Peyer's patch (tissue), 4 donors: Measurements from ENCODE around the gene SMAP2. TPM values are rescaled to one million over a fixed set of nuclear protein-coding genes. Genes with fewer than 3 reads are reported as not detected.

Experiments used
- DNase-seq, 3 donors: peaks; one replicate each; pipeline ENCODE4 v3.0.0-alpha.2; 2017 to 2019
- H3K27ac ChIP-seq, 4 donors: fragments of 200-600 bp; sonication (generic); one replicate each; pipeline ENCODE4 v1.5.1; 2016 to 2019
- H3K27me3 ChIP-seq, 2 donors: fragments of 200-600 bp; sonication (generic); one replicate each; pipeline ENCODE4 v1.5.1; 2019
- H3K36me3 ChIP-seq, 3 donors: fragments of 200-600 bp; sonication (generic); one replicate each; pipeline ENCODE4 v1.5.1; 2016 to 2019
- H3K4me1 ChIP-seq, 4 donors: fragments of 200-600 bp; sonication (generic); one replicate each; pipeline ENCODE4 v1.5.1; 2016 to 2019
- H3K4me3 ChIP-seq, 4 donors: fragments of 200-600 bp; sonication (generic); 1 replicate in 3 of 4; 2 replicates in 1 of 4; pipeline ENCODE4 v1.5.1; 2016 to 2019; ENCODE audit warnings: mild to moderate bottlenecking in 1 of 4
- H3K9me3 ChIP-seq, 4 donors: fragments of 200-600 bp; sonication (generic); one replicate each; pipeline ENCODE4 v1.5.1; 2016 to 2019; ENCODE audit warnings: mild to moderate bottlenecking in 1 of 4
- CTCF ChIP-seq, 6 experiments: fragments of 450-650 bp in 4 of 6; fragments of 200-600 bp in 2 of 6; sonication (generic) in 1 of 6; IDR thresholded peaks; one replicate each; pipeline ENCODE4 v1.5.1; 2017 to 2019; ENCODE audit warnings: antibody characterized with exemption in 6 of 6, mild to moderate bottlenecking in 3 of 6, moderate library complexity in 1 of 6
- POLR2A ChIP-seq, 2 donors: fragments of 450-650 bp; IDR thresholded peaks; one replicate each; pipeline ENCODE4 v1.5.1; 2017; ENCODE audit warnings: antibody characterized with exemption in 2 of 2, mild to moderate bottlenecking in 2 of 2, moderate library complexity in 2 of 2
- total RNA-seq, 4 donors: library from RNA; depleted of rRNA; stranded (reverse); fragments of >200 nt; gene quantifications; one replicate each; pipeline ENCODE4 v1.1.0, GENCODE V29; 2016

SMAP2 gene
- total RNA-seq, 4 donors from 2014 or later: 24.7 to 170 (median 33.7) TPM

DNA sequence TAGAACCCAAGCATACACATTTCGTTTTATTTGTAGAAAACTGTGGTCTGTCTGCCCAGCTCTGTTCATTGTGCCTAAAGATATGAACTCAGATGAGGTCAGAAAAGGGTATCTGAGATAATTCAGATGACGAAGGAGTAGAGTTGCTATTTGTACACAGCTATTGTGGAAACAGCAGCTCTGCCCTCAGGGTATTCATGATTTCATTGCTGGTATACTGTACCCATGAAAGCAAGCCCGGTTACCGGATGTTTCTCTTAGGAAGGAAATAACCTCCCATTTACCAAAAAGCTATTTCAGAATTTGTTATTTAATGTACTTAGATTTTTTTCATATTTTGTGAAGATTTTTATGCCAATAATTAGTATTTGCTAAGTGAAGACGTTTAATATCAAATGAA, 37.8 kb downstream of the SMAP2 start:
- DNase-seq: no peak
- Histone ChIP-seq H3K4me3 (no peak overlapping the region), H3K27me3 (no peaks in the 10 kb centered on the region), H3K27ac (no peak overlapping the region), H3K36me3 (peaks cover 0 to 56% (median 0%) of the 10 kb centered on the region in 3 donors), H3K4me1 (no peaks in the 10 kb centered on the region), H3K9me3 (no peaks in the 10 kb centered on the region)
- TF ChIP-seq CTCF (IDR thresholded peaks at IDR 0.05) (no peak), POLR2A (IDR thresholded peaks at IDR 0.05) (no peak)

DNA sequence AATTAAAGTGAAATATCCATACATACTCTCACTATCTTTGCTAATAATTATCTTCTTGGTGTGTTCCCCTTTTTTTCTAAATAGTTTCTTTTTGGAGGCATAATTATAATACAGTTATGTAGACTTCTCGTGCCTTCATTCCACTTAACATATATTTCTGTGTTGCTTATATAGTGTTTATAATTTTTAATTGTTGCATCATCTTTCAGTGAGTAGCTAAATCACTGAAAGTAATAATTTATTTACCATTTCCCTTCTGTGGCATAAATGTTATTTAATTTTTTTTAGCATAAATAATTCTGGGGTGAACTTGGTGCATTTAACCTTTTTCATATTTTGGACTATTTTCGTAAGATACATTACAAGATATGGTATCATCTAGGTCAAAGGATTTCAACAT, 38.3 kb downstream of the SMAP2 start:
- peaks cover 0 to 61% (median 0%) of the 10 kb centered on the region in 3 donors for H3K36me3 ChIP-seq
- TF ChIP-seq POLR2A (IDR thresholded peaks at IDR 0.05): no peak
- no peak for TF ChIP-seq CTCF (IDR thresholded peaks at IDR 0.05)

GRCh38 chr1:40413527-40414252, 40.2 kb downstream of the SMAP2 start:
- Histone ChIP-seq H3K9me3 (no peaks in the 10 kb centered on the region), H3K27me3 (no peaks in the 10 kb centered on the region), H3K36me3 (peaks cover 0 to 79% (median 0%) of the 10 kb centered on the region in 3 donors), H3K4me3 (no peak overlapping the region), H3K27ac (no peak overlapping the region), H3K4me1 (no peaks in the 10 kb centered on the region)
- TF ChIP-seq POLR2A (IDR thresholded peaks at IDR 0.05): no peak
- TF ChIP-seq CTCF (IDR thresholded peaks at IDR 0.05): no peak
- DNase-seq: no peak

More for the DNA sequence above, 38.3 kb downstream of the SMAP2 start:
- Histone ChIP-seq H3K4me3 (no peak overlapping the region), H3K27me3 (no peaks in the 10 kb centered on the region), H3K9me3 (no peaks in the 10 kb centered on the region), H3K27ac (no peak overlapping the region), H3K4me1 (no peaks in the 10 kb centered on the region)
- no peak for DNase-seq

DNA sequence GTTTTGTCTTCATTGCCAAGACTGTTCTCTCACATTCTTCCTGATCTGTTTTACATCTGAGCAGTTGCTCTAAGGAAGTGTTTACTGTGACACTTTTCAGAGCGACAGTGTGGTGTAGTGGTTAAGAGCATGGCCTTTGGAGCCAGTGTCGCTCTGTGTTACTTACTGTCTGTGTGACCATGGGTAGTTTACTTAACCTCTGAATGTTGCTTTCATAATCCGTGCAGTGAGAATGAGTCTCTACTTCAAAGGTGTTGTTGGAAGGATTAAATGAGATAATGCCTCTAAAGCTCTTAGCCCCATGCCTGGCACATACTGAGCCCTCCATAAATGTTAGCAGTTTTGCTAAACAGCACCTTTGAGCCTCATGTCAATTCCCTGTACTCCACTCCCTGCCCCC, 40.8 kb downstream of the SMAP2 start:
- Histone ChIP-seq H3K4me1 (no peaks in the 10 kb centered on the region), H3K36me3 (peaks cover 0 to 79% (median 0%) of the 10 kb centered on the region in 3 donors), H3K4me3 (no peak overlapping the region), H3K27me3 (no peaks in the 10 kb centered on the region), H3K27ac (no peak overlapping the region), H3K9me3 (no peaks in the 10 kb centered on the region)
- TF ChIP-seq POLR2A (IDR thresholded peaks at IDR 0.05) (no peak), CTCF (IDR thresholded peaks at IDR 0.05) (no peak)
- DNase-seq: no peak

DNA sequence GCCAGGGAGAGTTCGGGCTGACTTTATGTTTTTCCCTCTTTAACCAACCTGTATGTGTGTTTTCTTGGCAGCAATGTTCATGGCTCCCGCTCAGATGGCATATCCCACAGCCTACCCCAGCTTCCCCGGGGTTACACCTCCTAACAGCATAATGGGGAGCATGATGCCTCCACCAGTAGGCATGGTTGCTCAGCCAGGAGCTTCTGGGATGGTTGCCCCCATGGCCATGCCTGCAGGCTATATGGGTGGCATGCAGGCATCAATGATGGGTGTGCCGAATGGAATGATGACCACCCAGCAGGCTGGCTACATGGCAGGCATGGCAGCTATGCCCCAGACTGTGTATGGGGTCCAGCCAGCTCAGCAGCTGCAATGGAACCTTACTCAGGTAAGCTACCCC, 43.2 kb downstream of the SMAP2 start:
- Histone ChIP-seq H3K4me3 (no peak overlapping the region), H3K27me3 (no peaks in the 10 kb centered on the region), H3K36me3 (peaks cover 0 to 80% (median 0%) of the 10 kb centered on the region in 3 donors), H3K4me1 (no peaks in the 10 kb centered on the region), H3K27ac (no peak overlapping the region), H3K9me3 (no peaks in the 10 kb centered on the region)
- TF ChIP-seq CTCF (IDR thresholded peaks at IDR 0.05): no peak
- no peak for TF ChIP-seq POLR2A (IDR thresholded peaks at IDR 0.05)
- DNase-seq: no peak
